ENCODE measurements around the gene EXD2.
"Not testable (repeated sequence)": the region's sequence is repeated elsewhere in the genome, so short reads cannot be mapped to it uniquely, and the experiment has no call there.

The EXD2 gene

GRCh38 chr14:69204753-69205152 is 13.5 kb downstream of the EXD2 start:
- DNase-seq, result no peak

DNA sequence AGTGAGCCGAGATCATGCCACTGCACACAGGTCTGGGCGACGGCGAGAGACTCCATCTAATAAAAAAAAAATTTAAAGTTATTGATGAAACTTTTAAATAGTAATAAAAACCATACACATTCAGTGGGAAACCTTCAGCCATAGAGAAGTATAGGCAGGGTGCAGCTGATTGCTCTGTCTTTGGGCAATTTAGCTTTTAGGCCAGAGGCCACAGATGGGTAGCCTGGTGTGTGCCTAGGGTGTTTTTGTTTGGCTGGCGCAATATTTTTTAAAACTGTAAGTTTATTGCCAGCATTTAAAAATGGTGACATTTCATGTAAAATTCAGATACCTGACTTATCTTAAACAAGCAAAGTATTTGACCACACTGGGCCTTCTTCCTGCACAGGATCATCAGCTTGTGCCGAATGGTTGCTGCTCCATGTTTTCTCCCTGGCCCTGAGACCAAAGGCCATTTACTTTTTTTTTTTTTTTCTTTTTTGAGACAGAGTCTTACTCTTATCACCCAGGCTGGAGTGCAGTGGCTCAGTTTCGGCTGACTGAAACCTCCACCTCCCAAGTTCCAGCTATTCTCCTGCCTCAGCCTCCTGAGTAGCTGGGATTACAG is 16.2 kb downstream of the EXD2 start:
- no peak for DNase-seq

DNA sequence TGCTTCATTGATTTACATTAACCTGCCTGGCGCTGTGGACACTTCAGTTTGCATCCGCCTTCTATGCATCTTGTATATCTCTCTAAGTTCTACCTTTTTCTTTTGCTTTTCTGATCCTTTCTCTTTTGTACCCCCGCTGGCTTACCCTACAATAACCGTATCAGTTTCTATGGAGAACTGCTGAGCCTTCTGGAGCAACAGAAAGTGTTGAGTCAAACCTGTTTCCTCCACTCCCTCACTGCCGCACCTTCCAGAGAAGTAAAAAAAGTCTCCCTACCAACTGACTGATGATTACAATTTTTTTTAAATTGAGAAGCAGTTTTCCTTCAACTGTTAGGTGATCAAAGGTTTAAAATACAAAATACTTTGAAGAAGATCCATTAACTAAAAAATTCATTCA is 17.4 kb downstream of the EXD2 start:
- DNase-seq, result no peak

GRCh38 chr14:69214393-69214792 is 23.1 kb downstream of the EXD2 start:
- DNase-seq, result no peak

- not testable (repeated sequence) for DNase-seq
Measured at GRCh38 chr14:69217663-69218062, 26.4 kb downstream of the EXD2 start.

GRCh38 chr14:69224946-69225345 is 33.6 kb downstream of the EXD2 start:
- DNase-seq, result no peak

GRCh38 chr14:69226178-69226577 is 34.9 kb downstream of the EXD2 start:
- DNase-seq, result no peak

- DNase-seq, result no peak
Measured at GRCh38 chr14:69226736-69227135, 35.4 kb downstream of the EXD2 start.

GRCh38 chr14:69231486-69231885 is 40.2 kb downstream of the EXD2 start:
- DNase-seq, result no peak

DNA sequence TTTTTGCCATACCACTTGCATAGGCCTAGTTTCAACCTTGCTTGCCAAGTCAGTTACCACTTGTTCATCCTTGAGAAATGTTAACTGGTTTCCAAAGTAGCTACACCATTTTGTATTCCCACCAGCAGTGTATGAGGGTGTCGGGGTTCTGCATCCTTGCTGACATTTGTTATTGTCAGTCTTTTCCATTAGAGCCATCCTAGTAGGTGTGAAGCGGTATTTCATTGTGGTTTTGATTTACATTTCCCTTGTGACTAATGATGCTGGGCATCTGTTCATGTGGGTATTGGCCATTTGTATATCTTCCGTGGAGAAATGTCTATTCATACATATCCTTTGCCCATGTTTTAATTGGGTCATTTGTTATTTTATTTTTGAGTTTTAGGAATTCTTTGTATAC is 41.1 kb downstream of the EXD2 start:
- DNase-seq, result no peak

- DNase-seq, result no peak
Measured at GRCh38 chr14:69234106-69234505, 42.8 kb downstream of the EXD2 start.

DNA sequence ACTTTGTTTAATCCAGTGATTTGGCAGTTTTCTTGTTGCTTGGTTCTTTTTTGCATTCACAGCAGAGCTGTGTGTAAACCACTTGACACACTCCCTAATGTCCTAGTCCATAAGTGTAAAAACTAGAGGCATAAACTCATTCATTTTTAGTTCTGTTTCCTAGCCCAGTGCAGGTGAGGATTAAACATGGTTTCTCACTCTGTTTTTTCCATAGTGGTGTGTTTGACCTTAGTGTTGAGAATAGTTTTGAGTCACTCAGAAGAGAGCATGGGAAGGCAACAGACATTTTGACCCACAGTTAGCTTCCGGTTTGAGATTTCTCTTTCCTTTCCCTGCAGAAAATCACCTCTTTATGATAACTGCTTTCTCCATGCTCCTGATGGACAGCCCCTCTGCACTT is 44.4 kb downstream of the EXD2 start:
- DNase-seq, result no peak

- DNase-seq, result no peak
Measured at GRCh38 chr14:69237142-69237541, 45.8 kb downstream of the EXD2 start.

- DNase-seq, result no peak
Measured at GRCh38 chr14:69237584-69237983, 46.3 kb downstream of the EXD2 start.

- no peak for DNase-seq
Measured at GRCh38 chr14:69238883-69239282, 47.6 kb downstream of the EXD2 start.

GRCh38 chr14:69240527-69241173 is 49.4 kb downstream of the EXD2 start:
- DNase-seq, result peak; percentile 24

DNA sequence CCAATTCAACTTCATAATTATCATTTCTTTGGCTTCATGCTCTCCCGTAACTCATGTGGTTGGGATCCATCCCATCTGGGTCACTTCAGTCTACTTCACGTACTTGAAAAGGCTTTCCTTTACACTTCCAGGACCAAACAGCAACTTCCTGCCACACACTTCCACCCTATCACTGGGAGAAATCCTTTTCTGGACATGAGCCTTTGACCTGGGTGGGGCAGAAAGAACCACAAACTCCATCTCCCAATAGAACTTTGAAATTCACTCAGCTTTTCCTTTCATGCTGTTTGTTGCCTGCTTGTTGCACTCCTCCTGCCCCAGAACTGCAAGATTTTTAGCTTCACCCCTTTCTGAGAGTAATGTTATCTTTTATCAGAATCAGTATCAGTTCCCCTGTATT is 50.3 kb downstream of the EXD2 start:
- DNase-seq, result no peak

- peak; percentile 78 for DNase-seq
Measured at GRCh38 chr14:69242311-69243224, 51.3 kb downstream of the EXD2 start.

DNA sequence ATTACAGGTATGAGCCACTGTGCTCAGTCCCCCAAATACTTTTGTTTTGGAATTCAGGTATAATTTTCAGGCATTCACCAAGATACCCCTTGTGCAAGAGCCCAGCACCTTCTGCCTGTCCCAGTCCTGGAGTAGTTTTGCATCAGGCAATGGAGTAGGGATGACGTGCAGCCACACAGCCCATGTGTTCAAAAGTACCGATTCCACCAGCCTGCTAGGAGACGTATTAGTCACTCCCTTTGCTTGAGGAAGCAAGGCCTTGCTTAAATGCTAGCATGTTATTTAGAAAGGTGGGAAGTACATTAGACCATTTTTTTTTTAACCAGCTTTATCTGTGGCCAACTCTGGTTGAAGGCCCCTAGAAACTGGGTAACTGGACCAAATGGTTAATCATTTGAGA is 53.6 kb downstream of the EXD2 start:
- DNase-seq, result no peak

DNA sequence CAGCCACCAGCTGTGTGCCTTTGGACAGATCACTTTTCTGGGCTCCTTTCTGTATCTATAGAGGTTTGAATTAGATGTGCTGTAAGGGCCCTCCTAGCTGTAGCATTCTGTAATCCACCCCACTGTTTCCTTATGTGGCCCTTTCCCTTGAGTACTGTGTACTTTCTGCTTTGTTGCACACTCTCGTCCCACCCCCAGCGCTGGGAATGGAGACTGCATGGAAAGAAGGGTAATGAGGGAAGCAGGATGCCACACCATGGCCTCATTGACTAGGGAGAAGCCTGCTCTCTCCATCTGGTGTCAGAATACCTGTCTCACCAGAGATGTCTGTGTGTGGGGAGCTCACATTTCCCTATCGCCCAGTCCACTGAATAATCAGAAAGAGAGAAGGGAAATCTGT is 55.0 kb downstream of the EXD2 start:
- no peak for DNase-seq

GRCh38 chr14:69247676-69248440 is 56.6 kb downstream of the EXD2 start:
- no peak for DNase-seq

DNA sequence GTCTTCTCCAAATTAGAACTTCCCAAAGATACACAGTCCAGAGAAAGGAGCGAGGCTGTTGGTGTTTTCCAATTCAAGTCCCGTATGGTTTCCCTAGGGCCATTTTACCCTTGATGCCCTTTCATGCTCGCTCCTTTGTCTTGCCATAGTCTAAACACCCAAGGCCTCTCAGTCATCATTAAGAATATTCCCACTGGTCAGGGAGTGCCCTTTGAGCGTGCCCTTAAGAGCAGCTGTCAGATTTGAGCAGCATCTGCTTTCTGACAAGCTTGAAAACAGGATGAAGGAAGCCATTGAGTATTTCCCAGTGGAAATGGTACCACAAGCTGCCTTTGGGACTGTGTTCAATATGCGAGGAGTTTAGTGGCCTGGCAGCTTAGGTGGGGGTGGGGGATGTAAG is 58.3 kb downstream of the EXD2 start:
- no peak for DNase-seq

- DNase-seq, result no peak
Measured at GRCh38 chr14:69252851-69253250, 61.6 kb downstream of the EXD2 start.

All from hematopoietic multipotent progenitor cell treated with erythropoietin and hydrocortisone succinate and interleukin-3 and kit ligand, for 6 days (in vitro differentiated cells).